Measurements from ENCODE around the gene RIPPLY1.

RIPPLY1 gene

DNA sequence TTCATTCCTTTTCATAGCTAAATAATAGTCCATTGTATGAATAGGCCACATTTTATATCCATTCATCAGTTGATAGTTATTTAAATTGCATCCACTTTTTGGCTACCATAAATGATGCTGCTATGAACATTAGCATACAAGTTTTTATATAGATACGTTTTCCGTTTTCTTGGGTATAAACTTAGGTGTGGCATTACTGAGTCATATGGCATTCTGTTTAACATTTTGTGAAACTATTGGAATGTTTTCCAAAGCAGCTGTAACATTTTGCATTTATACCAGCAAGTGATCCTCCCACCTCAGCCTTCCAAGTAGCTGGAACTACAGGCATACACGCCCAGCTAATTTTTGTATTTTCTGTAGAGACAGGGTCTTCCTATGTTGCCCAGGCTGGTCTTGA, 43.3 kb upstream of the RIPPLY1 start:
- no peak overlapping the region for H3K27ac ChIP-seq
- no peak for TF ChIP-seq ZFX (IDR thresholded peaks at IDR 0.05; ENCODE audit: borderline replicate concordance)
- TF ChIP-seq, protein P1, sequence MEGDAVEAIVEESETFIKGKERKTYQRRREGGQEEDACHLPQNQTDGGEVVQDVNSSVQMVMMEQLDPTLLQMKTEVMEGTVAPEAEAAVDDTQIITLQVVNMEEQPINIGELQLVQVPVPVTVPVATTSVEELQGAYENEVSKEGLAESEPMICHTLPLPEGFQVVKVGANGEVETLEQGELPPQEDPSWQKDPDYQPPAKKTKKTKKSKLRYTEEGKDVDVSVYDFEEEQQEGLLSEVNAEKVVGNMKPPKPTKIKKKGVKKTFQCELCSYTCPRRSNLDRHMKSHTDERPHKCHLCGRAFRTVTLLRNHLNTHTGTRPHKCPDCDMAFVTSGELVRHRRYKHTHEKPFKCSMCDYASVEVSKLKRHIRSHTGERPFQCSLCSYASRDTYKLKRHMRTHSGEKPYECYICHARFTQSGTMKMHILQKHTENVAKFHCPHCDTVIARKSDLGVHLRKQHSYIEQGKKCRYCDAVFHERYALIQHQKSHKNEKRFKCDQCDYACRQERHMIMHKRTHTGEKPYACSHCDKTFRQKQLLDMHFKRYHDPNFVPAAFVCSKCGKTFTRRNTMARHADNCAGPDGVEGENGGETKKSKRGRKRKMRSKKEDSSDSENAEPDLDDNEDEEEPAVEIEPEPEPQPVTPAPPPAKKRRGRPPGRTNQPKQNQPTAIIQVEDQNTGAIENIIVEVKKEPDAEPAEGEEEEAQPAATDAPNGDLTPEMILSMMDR (IDR thresholded peaks at IDR 0.05) = no peak

DNA sequence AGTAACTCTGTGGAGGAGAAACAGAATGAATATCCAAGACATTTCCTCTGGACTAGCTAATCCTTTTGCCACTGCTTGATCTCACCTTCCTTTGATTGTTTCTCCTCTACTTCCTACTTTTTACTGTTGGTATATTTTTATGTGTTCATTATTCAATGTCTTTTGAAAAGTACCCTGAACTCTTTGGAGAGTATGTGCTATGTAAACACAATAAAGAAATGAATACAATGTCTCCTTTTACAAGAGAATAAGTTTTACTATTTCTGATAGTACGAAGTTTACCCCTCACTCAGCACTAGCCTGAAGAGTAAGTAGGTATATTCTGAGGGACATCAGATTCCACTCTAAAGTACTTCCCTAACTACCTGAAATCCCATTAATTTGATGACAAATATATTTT, 36.9 kb upstream of the RIPPLY1 start:
- no peak overlapping the region for H3K27ac ChIP-seq
- TF ChIP-seq, protein P1 (IDR thresholded peaks at IDR 0.05) = no peak
- TF ChIP-seq ZFX (IDR thresholded peaks at IDR 0.05; ENCODE audit: borderline replicate concordance) = no peak

DNA sequence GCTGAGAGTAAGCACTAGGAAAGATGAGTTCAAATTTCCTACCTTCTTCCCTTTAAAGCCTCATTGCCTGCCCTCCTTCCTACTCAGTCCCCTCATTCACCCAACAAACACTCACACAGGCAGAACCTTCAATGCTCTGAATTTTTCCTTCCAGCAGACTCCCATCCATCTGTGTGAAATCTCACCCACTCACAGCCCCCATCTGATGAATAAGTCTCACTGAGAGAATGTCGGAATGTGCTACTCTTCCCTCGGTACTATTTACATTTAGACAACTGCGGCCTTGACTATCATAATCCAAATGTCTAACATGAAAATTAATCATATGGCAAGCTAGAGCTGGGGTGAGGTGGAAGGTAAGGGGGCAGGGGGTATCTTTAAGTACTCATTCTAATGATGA, 36.4 kb upstream of the RIPPLY1 start:
- no peak overlapping the region for H3K27ac ChIP-seq
- no peak for TF ChIP-seq ZFX (IDR thresholded peaks at IDR 0.05; ENCODE audit: borderline replicate concordance)
- TF ChIP-seq, protein P1 (IDR thresholded peaks at IDR 0.05) = no peak

DNA sequence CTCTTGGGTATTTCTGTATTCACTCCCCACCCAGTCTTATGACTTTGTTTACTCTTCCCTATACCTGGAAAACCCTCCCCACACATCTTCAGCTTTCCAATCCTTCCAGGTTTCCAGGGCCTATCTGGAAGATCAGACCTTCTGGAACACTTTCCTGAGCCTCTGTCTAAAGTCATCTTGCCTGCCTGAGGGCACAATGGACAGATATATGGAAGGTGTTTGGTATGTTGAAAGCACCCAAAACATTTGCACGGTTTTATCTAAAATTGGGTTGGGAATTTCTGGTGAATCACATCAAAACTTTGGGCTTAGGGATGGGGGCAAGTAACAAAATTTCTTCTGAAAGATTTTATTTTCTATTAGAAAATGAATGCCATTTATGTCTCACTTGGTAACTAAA, 33.1 kb upstream of the RIPPLY1 start:
- no peak overlapping the region for H3K27ac ChIP-seq
- TF ChIP-seq, protein P1 (IDR thresholded peaks at IDR 0.05) = no peak

DNA sequence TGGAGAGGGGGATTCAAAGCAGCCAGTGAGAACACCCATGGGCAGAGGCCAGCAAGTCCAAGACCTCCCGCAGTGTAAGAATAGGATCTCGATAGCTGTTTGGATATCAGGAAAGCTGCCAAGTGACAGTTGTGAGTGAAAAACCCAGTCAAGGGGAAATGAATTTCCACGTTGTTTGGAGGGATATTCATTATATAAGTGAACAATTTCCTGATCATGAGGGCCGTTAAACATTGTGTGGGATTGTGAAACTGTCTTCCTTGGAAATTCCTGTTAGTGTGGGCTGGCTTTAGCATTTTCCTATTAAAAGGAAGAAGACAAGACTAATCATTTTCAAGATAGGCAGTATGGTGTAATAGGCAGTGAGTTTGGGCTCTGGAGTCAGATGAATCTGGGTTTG, 32.0 kb upstream of the RIPPLY1 start:
- H3K27ac ChIP-seq = no peak overlapping the region
- TF ChIP-seq, protein P1 (IDR thresholded peaks at IDR 0.05) = no peak
- TF ChIP-seq ZFX (IDR thresholded peaks at IDR 0.05; ENCODE audit: borderline replicate concordance) = no peak

DNA sequence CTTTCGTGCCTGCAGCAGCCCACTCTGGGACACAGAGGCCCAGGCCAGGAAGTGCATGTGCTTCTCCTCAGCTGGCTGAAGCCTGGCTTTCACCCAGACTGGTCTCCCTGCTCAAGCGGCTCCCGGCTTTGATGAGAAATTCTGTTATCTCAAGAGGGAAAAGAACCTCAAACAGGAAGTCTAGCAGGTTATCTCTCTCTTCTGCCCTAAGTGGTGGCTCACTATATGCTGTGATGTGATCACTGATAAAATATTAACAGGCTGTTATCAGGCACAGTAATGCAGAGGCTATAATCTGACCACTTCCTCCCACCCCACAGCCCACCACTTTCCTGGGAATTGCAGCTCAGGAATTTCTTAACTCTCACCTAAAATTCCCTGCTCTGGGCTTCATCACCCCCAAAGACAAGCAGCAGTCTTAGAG, 30.4 kb upstream of the RIPPLY1 start:
- no peak for TF ChIP-seq ZFX (IDR thresholded peaks at IDR 0.05; ENCODE audit: borderline replicate concordance)
- TF ChIP-seq, protein P1 (IDR thresholded peaks at IDR 0.05) = no peak
- H3K27ac ChIP-seq = no peak overlapping the region

DNA sequence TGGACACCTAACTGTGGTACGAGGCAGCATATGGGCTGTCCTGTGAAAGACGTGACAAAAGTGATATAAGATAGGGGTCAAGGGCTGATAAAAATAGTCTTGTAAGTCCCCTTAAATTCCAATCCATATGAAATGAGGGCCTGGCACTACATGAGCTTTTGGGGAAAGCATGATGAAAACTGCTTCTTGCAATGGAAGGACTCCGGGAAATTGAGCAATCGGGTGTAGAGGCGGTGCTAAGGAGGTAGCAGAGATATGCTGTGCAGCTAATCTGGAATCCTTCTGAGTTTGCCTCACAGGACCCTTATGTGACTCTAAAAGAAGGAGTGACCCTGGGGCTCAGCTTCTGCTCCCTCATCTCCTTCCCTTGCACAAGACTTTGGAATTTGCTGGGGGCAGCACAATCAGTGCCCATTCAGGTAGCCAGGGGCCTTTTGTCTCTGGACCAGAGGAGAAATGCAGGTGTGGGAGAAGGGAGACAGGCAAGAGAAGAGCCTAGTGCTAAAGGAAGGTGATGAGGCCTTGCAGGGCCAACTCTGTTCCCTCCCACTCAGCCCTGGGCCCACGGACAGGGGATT, 29.9 kb upstream of the RIPPLY1 start:
- no peak for TF ChIP-seq ZFX (IDR thresholded peaks at IDR 0.05; ENCODE audit: borderline replicate concordance)
- TF ChIP-seq, protein P1 (IDR thresholded peaks at IDR 0.05) = no peak
- H3K27ac ChIP-seq = no peak overlapping the region

Data from 22Rv1 (cell line).